Measurements from ENCODE around the gene DOHH. TPM values are rescaled to one million over a fixed set of nuclear protein-coding genes. Genes with fewer than 3 reads are reported as not detected.
"Not testable (repeated sequence)": the region's sequence is repeated elsewhere in the genome, so short reads cannot be mapped to it uniquely, and the experiment has no call there.

The DOHH gene
- total RNA-seq, 1 experiment from 2014 or later = 19.1 TPM

GRCh38 chr19:3455960-3456601, 44.4 kb downstream of the DOHH start:
- in situ Hi-C loops (cut with HindIII; ENCODE audit: low pct_unique_long_range_greater_than_20kb, low sequenced_read_pairs) = no loop called here
- no peak for DNase-seq (ENCODE audit: low read depth)

GRCh38 chr19:3455393-3455955, 45.0 kb downstream of the DOHH start:
- no peak for DNase-seq (ENCODE audit: low read depth)

DNA sequence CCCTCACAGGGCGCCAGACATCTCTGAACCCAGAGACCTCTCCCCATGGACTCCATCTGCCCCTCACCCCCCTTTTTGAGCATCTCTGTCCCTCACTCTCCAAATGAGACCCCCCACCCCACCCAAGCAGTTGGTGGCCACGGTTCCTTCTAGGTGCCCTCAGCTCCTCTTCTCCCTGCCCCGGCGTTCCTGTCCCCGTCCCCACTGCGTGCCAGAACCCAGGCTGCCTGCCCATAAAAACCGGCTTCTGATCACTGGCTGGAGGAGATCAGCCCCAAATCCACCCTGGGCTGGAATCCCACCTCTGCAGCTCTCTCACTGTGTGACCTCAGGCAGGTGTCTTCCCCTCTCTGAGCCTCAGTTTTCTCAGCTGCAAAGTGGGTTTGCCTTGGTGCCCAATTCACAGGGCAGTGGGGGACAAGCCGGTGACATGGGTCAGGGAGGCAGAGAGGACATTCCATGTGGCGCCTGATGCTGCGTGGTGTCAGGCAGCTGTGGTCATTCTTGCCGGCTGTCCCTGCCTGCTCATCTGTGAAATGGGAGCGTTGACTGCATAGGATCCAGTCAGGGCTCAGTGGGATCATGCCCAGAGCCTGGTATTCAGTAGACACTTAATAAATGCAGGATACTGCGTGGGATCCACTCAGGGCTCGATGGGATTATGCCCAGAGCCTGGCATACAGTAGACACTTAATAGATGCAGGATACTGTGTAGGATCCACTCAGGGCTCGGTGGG, 45.6 kb downstream of the DOHH start:
- in situ Hi-C loops (cut with HindIII; ENCODE audit: low pct_unique_long_range_greater_than_20kb, low sequenced_read_pairs) = no loop called here
- DNase-seq (ENCODE audit: low read depth) = no peak

More at GRCh38 chr19:3455393-3455955, 45.0 kb downstream of the DOHH start:
- in situ Hi-C loops (cut with HindIII; ENCODE audit: low pct_unique_long_range_greater_than_20kb, low sequenced_read_pairs) = no loop called here

GRCh38 chr19:3453840-3454239, 46.6 kb downstream of the DOHH start:
- no peak for DNase-seq (ENCODE audit: low read depth)
- in situ Hi-C loops (cut with HindIII; ENCODE audit: low pct_unique_long_range_greater_than_20kb, low sequenced_read_pairs) = no loop called here

- DNase-seq (ENCODE audit: low read depth); in situ Hi-C loops (cut with HindIII; ENCODE audit: low pct_unique_long_range_greater_than_20kb, low sequenced_read_pairs): not testable (repeated sequence)
These were observed 47.6 kb downstream of the DOHH start for GRCh38 chr19:3452942-3453214.

GRCh38 chr19:3452171-3452941, 48.1 kb downstream of the DOHH start:
- no peak for DNase-seq (ENCODE audit: low read depth)
- in situ Hi-C loops (cut with HindIII; ENCODE audit: low pct_unique_long_range_greater_than_20kb, low sequenced_read_pairs) = no loop called here

GRCh38 chr19:3451451-3451866, 49.0 kb downstream of the DOHH start:
- DNase-seq (ENCODE audit: low read depth) = peak; percentile 90
- in situ Hi-C loops (cut with HindIII; ENCODE audit: low pct_unique_long_range_greater_than_20kb, low sequenced_read_pairs) = no loop called here

DNA sequence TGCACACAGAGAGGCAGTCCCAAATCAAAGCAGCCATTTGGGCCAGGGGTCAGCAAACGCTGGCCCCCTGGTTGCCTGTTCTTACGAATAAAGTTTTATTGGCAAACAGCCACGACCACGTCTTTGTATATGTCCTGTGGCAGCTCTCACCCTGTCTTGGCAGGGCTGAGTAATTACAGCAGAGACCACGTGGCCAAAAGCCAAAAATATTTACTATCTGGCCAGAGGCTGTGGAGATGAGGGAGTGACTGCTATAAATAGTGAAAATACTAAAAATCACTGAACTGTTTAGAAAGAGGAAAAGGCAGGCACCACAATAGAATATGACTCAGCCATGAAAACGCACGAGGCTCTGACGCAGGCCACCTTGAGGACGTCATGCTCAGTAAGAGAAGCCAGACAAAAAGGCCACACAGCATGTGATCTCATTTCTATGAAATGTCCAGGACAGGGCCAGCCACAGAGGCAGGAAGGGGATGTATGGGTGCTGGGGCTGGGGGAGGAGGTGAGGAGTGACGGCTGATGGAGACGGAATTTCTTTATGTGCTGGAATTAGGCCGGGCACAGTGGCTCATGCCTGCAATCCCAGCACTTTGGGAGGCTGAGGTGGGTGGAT, 49.6 kb downstream of the DOHH start:
- in situ Hi-C loops (cut with HindIII; ENCODE audit: low pct_unique_long_range_greater_than_20kb, low sequenced_read_pairs) = no loop called here
- peak; percentile 99 for DNase-seq (ENCODE audit: low read depth)

- no peak for DNase-seq (ENCODE audit: low read depth)
- in situ Hi-C loops (cut with HindIII; ENCODE audit: low pct_unique_long_range_greater_than_20kb, low sequenced_read_pairs) = no loop called here
These were observed 51.7 kb downstream of the DOHH start for GRCh38 chr19:3448616-3449334.

DNA sequence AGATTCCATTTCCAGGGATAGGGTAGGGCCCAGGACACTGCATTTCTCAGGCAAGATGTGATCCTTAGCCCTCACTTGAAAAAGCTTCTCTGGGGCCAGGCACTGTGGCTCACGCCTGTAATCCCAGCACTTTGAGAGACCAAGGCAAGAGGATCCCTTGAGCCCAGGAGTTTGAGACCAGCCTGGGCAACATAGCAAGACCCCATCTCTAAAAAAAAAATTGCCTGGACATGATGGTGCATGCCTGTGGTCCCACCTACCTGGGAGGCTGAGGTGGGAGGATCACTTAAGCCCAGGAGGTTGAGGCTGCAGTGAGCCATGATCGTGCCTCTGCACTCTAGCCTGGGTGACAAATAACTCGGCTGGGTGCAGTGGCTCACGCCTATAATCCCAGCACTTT, 53.8 kb downstream of the DOHH start:
- DNase-seq (ENCODE audit: low read depth); in situ Hi-C loops (cut with HindIII; ENCODE audit: low pct_unique_long_range_greater_than_20kb, low sequenced_read_pairs): not testable (repeated sequence)

GRCh38 chr19:3444695-3445234, 55.7 kb downstream of the DOHH start:
- in situ Hi-C loops (cut with HindIII; ENCODE audit: low pct_unique_long_range_greater_than_20kb, low sequenced_read_pairs) = no loop called here

GRCh38 chr19:3443840-3444694, 56.4 kb downstream of the DOHH start:
- in situ Hi-C loops (cut with HindIII; ENCODE audit: low pct_unique_long_range_greater_than_20kb, low sequenced_read_pairs) = no loop called here
- no peak for DNase-seq (ENCODE audit: low read depth)

More at GRCh38 chr19:3444695-3445234, 55.7 kb downstream of the DOHH start:
- no peak for DNase-seq (ENCODE audit: low read depth)

GRCh38 chr19:3442487-3443071, 57.9 kb downstream of the DOHH start:
- no peak for DNase-seq (ENCODE audit: low read depth)
- in situ Hi-C loops (cut with HindIII; ENCODE audit: low pct_unique_long_range_greater_than_20kb, low sequenced_read_pairs) = no loop called here

- in situ Hi-C loops (cut with HindIII; ENCODE audit: low pct_unique_long_range_greater_than_20kb, low sequenced_read_pairs) = no loop called here
- no peak for DNase-seq (ENCODE audit: low read depth)
These were observed 58.5 kb downstream of the DOHH start for GRCh38 chr19:3441986-3442329.

DNA sequence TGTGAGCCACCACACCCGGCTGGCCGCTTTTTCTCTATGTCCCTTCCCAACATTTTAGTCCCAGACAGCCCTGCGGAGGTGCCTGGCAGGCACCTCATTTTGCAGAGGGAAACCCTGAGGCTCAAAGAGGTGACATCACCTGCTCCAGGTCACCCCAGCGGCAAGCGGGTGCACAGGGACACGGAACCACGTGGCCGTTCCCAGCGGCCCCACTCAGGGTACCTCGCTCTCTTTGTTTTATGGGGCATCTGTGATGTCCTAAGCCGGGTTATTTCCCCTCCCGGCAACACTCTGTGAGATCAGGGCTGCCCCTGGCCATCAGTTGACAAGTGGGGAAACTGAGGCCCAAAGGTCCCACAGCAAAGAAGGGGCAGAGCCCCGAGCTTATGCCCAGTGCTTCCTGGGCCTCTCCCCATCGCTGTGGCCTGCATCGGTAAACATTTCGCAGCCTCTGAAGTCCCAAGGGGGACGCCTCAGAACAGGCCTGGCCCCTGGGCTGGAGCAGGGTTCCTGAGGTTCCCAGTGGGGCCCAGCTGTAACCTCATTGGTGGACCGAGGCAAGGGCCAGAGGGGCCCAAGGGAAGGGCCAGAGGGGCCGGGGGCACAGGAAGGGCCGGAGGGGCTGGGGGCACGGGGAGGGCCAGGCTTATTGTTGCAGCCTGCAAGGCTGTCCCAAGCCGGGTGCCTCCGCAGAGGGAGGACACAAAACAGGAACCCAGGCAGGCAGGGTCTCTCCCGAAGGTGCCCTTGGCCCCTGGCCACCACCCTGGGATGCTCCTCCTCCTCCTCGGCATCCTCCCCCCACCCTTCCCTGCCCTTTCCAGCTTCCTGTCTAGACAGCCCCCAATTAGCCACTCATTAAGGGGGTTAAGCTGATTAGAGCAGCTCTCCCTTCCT, 59.1 kb downstream of the DOHH start:
- in situ Hi-C loops (cut with HindIII; ENCODE audit: low pct_unique_long_range_greater_than_20kb, low sequenced_read_pairs) = no loop called here
- no peak for DNase-seq (ENCODE audit: low read depth)

Measured in Caki2 (cell line).